Umbilical cord (tissue), 2 donors: ENCODE measurements around the gene MMUT. TPM values are rescaled to one million over a fixed set of nuclear protein-coding genes. Genes with fewer than 3 reads are reported as not detected.
"Not testable (repeated sequence)": the region's sequence is repeated elsewhere in the genome, so short reads cannot be mapped to it uniquely, and the experiment has no call there.

Experiments
- DNase-seq: peaks from one replicate; pipeline ENCODE4 v3.0.0-alpha.2; 2015; ENCODE audit warnings: low spot score
- total RNA-seq: library from RNA; depleted of rRNA; stranded (reverse); fragments of >200 nt; gene quantifications from one replicate; pipeline ENCODE4 v1.2.3, GENCODE V29; 2014; ENCODE audit warnings: low replicate concordance; ENCODE audit not compliant: insufficient read depth

MMUT gene
- total RNA-seq, 1 donor from 2014 or later = 21.4 TPM

GRCh38 chr6:49423817-49424216 is 39.2 kb downstream of the MMUT start:
- DNase-seq = peak; percentile 12

DNA sequence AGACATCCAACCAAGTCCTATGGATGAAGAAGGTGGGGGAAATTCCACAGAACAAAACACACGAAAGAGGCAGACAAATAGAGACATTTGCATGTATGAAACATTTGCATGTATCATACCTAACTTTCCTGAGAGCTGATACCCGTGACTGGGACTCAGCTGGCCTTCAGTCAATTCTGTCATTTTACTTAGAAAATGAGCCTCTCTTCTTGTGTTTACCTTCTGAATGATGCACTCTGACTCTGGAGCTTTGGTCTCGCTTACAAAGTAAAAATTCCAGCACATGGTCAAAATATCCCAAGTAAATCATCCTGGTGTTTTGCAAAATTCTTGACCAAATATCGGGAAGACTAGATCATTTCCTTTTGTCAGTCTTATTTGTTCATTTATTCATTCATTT is 46.9 kb downstream of the MMUT start:
- DNase-seq = no peak

GRCh38 chr6:49415358-49415757 is 47.7 kb downstream of the MMUT start:
- no peak for DNase-seq

GRCh38 chr6:49410564-49410963 is 52.5 kb downstream of the MMUT start:
- DNase-seq = no peak

DNA sequence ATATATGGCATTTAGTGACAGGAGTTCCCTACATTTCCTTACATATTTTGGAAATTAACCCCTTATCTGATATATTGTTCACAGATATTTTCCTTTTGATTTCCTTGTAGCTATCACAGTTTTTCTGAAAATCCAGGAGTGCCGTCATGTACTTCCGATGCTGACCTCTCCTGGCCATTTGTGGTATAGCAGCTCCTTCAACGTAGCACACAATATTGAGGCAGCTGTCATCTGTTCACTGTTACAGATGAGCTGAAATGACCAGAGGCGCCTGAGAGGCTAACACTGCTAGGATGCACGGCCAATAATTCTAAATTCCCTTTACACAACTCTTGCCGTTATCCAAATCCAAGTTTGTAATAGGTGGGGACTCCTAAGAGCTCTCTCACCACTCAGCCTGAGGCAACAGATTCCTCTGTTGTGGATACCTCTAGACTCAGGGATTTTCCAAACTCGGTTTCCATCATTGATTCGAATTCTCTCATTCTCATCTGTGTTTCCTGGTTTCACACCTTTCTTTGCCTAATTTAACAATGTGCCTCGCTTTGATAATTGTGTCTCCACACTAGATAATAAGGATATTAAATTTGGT is 53.0 kb downstream of the MMUT start:
- DNase-seq = peak; percentile 80

DNA sequence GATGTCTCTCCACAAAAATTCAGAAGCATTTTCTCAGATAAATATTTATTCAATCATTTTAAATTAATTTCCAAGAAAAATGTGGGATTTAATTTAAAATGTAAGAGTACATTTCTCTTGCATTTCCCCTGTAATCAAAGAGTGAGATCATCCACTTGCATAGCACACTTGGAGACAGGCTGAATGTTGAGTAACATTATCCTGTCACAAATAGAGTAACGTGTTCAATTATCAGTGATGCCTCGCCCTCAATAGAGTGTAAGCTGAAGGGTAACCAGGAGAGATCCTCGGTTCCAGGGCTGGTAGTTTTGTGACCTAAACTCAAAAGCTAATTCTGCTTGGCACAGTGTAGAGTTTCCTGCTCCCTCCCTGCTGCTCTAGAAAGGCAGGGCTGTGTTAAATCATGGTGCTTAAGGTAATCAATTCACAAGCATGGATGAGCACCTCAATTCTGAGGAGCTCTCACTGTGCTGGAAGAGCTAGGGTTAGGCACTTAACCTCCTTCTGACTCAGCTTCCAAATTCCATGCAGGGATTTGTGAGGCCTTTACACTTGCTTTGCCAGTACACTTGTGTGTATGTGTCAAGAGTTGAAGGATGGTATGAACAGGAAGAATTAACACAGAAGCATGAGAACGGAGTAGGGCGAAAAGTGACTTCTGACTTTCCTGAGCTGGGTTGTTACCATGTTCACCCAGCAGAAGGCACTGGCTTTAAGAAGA is 56.6 kb downstream of the MMUT start:
- peak; percentile 7 for DNase-seq

- DNase-seq = no peak
Measured at GRCh38 chr6:49401063-49401462, 62.0 kb downstream of the MMUT start.

DNA sequence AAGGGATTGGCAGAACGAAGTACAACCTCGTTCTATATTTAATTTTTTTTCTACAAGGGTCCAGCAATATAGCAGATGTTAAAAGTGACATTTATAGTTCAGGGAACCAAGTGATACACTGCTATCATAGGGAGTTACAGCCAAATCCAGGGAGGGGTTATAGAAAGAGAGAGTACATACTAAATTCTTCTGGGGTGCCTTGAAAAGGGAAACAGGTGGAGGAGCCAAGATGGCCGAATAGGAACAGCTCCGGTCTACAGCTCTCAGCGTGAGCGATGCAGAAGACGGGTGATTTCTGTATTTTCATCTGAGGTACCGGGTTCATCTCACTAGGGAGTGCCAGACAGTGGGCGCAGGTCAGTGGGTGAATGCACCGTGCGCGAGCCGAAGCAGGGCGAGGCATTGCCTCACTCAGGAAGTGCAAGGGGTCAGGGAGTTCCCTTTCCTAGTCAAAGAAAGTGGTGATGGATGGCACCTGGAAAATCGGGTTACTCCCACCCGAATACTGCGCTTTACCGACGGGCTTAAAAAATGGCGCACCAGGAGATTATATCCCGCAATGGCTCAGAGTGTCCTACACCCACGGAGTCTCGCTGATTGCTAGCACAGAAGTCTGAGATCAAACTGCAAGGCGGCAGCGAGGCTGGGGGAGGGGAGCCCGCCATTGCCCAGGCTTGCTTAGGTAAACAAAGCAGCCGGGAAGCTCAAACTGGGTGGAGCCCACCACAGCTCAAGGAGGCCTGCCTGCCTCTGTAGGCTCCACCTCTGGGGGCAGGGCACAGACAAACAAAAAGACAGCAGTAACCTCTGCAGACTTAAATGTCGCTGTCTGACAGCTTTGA is 76.2 kb downstream of the MMUT start:
- not testable (repeated sequence) for DNase-seq

- DNase-seq = no peak
Measured at GRCh38 chr6:49384904-49385303, 78.1 kb downstream of the MMUT start.

Other genes starting within 250 kb of the MMUT start
- gene CENPQ, start 117 bp upstream of the MMUT start, total RNA-seq = 16.6 TPM
- 0.48 TPM for gene GLYATL3, start 36.7 kb upstream of the MMUT start, total RNA-seq
- gene C6orf141, start 87.4 kb upstream of the MMUT start, total RNA-seq = 2.4 TPM
- gene RHAG, start 173.6 kb upstream of the MMUT start, total RNA-seq = not detected